Activated CD8-positive, alpha-beta memory T cell treated with anti-CD3 and anti-CD28 coated beads for 1 hour (primary cell): Measurements from ENCODE around the gene SLC44A2.
"Not testable (repeated sequence)": the region's sequence is repeated elsewhere in the genome, so short reads cannot be mapped to it uniquely, and the experiment has no call there.

Source experiments
- DNase-seq, 2 donors: peaks; one replicate each; pipeline ENCODE4 v3.0.0-alpha.2; 2020; ENCODE audit warnings: low read depth in 1 of 2; ENCODE audit errors: extremely low read depth in 1 of 2

Gene SLC44A2

GRCh38 chr19:10648360-10648759, 23.0 kb downstream of the SLC44A2 start:
- DNase-seq, result no peak

GRCh38 chr19:10651851-10652250, 26.5 kb downstream of the SLC44A2 start:
- DNase-seq, result no peak

GRCh38 chr19:10653482-10653731, 28.1 kb downstream of the SLC44A2 start:
- no peak for DNase-seq

- DNase-seq, result peak; percentile 100
Observed at GRCh38 chr19:10653732-10654609, 28.6 kb downstream of the SLC44A2 start, which contains the start of gene ILF3. ILF3 (plus strand) TSS chr19:10654346; CDS start chr19:10670606, 16,260 bp downstream.

- DNase-seq, result peak in 1 of 2 donors; percentile 48
Observed at GRCh38 chr19:10654610-10655456, 29.5 kb downstream of the SLC44A2 start.

GRCh38 chr19:10655457-10656312, 30.3 kb downstream of the SLC44A2 start:
- no peak for DNase-seq

- no peak for DNase-seq
Observed at GRCh38 chr19:10660346-10660745, 35.0 kb downstream of the SLC44A2 start.

- no peak for DNase-seq
Observed at GRCh38 chr19:10661946-10662345, 36.6 kb downstream of the SLC44A2 start.

- no peak for DNase-seq
Observed at GRCh38 chr19:10662384-10663251, 37.3 kb downstream of the SLC44A2 start.

GRCh38 chr19:10663252-10663563, 37.9 kb downstream of the SLC44A2 start:
- DNase-seq, result not testable (repeated sequence)

GRCh38 chr19:10667867-10668266, 42.5 kb downstream of the SLC44A2 start:
- no peak for DNase-seq

- no peak for DNase-seq
Observed at GRCh38 chr19:10669246-10669645, 43.9 kb downstream of the SLC44A2 start.

- DNase-seq, result no peak
Observed at GRCh38 chr19:10670182-10670581, 44.8 kb downstream of the SLC44A2 start.

GRCh38 chr19:10670876-10671804, 45.8 kb downstream of the SLC44A2 start:
- no peak for DNase-seq

- not testable (repeated sequence) for DNase-seq
Observed at GRCh38 chr19:10671922-10672321, 46.6 kb downstream of the SLC44A2 start.

- DNase-seq, result not testable (repeated sequence)
Observed at GRCh38 chr19:10675214-10675613, 49.9 kb downstream of the SLC44A2 start.

- no peak for DNase-seq
Observed at GRCh38 chr19:10677751-10678150, 52.4 kb downstream of the SLC44A2 start.

GRCh38 chr19:10678813-10679212, 53.5 kb downstream of the SLC44A2 start:
- DNase-seq, result no peak

- no peak for DNase-seq
Observed at GRCh38 chr19:10679743-10680142, 54.4 kb downstream of the SLC44A2 start.
